Left renal cortex interstitium (tissue), 4 donors: ENCODE data around the gene ATG4D. TPM values are rescaled to one million over a fixed set of nuclear protein-coding genes. Genes with fewer than 3 reads are reported as not detected.

Experiments used
- polyA plus RNA-seq, 4 donors: library from polyadenylated mRNA; unstranded; fragments of 120-200 nt; gene quantifications; one replicate each; pipeline ENCODE4 v1.2.1, GENCODE V29; 2013; ENCODE audit not compliant: insufficient read length in 4 of 4

The ATG4D gene
- polyA plus RNA-seq, 4 donors: 26.7 to 37.1 (median 33.0) TPM

Other genes starting within 250 kb of the ATG4D start
- gene ZGLP1, start 234.1 kb upstream of the ATG4D start, polyA plus RNA-seq: 10 to 100 TPM in 1 of 4 donors, 1 to 10 TPM in 3; 2.8 to 11.8 (median 6.9) TPM
- 10 to 100 TPM; 16.2 to 28.3 (median 21.7) TPM for gene FDX2, start 227.9 kb upstream of the ATG4D start, polyA plus RNA-seq
- gene RAVER1, start 210.4 kb upstream of the ATG4D start, polyA plus RNA-seq: 10 to 100 TPM; 22.2 to 45.2 (median 35.8) TPM
- 10 to 100 TPM in 2 of 4 donors, 1 to 10 TPM in 2; 8.4 to 11.5 (median 10.4) TPM for gene ICAM3, start 204.3 kb upstream of the ATG4D start, polyA plus RNA-seq
- gene TYK2, start 163.3 kb upstream of the ATG4D start, polyA plus RNA-seq: 100 to 1,000 TPM in 3 of 4 donors, 10 to 100 TPM in 1; 95.0 to 174 (median 131) TPM
- gene CDC37, start 140.4 kb upstream of the ATG4D start, polyA plus RNA-seq: 100 to 1,000 TPM; 137 to 181 (median 171) TPM
- gene PDE4A, start 123.4 kb upstream of the ATG4D start, polyA plus RNA-seq: 1 to 10 TPM; 2.0 to 3.8 (median 2.6) TPM
- gene KEAP1, start 40.5 kb upstream of the ATG4D start, polyA plus RNA-seq: 10 to 100 TPM; 73.7 to 86.7 (median 77.7) TPM
- 1 to 10 TPM; 1.6 to 1.8 (median 1.8) TPM for gene S1PR5, start 26.5 kb upstream of the ATG4D start, polyA plus RNA-seq
- gene KRI1, start 22.1 kb downstream of the ATG4D start, polyA plus RNA-seq: 10 to 100 TPM; 33.4 to 47.2 (median 37.2) TPM
- 10 to 100 TPM in 3 of 4 donors, 1 to 10 TPM in 1; 9.3 to 12.5 (median 10.8) TPM for gene CDKN2D, start 25.1 kb downstream of the ATG4D start, polyA plus RNA-seq
- 10 to 100 TPM; 48.1 to 53.9 (median 53.4) TPM for gene AP1M2, start 43.4 kb downstream of the ATG4D start, polyA plus RNA-seq
- 100 to 1,000 TPM; 181 to 206 (median 189) TPM for gene SLC44A2, start 81.6 kb downstream of the ATG4D start, polyA plus RNA-seq
- 100 to 1,000 TPM; 227 to 357 (median 306) TPM for gene ILF3, start 110.4 kb downstream of the ATG4D start, polyA plus RNA-seq
- 10 to 100 TPM; 38.3 to 78.8 (median 65.4) TPM for gene QTRT1, start 157.5 kb downstream of the ATG4D start, polyA plus RNA-seq
- gene DNM2, start 174.2 kb downstream of the ATG4D start, polyA plus RNA-seq: 100 to 1,000 TPM; 124 to 180 (median 138) TPM